NK-92 (cell line): ENCODE results near the gene LRG1.
"Not testable (repeated sequence)": the region's sequence is repeated elsewhere in the genome, so short reads cannot be mapped to it uniquely, and the experiment has no call there.

ENCODE experiments used
- DNase-seq: peaks from one replicate; lab custom pipeline; 2025; ENCODE audit not compliant: unreplicated experiment; lab: John Stamatoyannopoulos, UW

The LRG1 gene

GRCh38 chr19:4576016-4576933, 36.4 kb upstream of the LRG1 start:
- no peak for DNase-seq

DNA sequence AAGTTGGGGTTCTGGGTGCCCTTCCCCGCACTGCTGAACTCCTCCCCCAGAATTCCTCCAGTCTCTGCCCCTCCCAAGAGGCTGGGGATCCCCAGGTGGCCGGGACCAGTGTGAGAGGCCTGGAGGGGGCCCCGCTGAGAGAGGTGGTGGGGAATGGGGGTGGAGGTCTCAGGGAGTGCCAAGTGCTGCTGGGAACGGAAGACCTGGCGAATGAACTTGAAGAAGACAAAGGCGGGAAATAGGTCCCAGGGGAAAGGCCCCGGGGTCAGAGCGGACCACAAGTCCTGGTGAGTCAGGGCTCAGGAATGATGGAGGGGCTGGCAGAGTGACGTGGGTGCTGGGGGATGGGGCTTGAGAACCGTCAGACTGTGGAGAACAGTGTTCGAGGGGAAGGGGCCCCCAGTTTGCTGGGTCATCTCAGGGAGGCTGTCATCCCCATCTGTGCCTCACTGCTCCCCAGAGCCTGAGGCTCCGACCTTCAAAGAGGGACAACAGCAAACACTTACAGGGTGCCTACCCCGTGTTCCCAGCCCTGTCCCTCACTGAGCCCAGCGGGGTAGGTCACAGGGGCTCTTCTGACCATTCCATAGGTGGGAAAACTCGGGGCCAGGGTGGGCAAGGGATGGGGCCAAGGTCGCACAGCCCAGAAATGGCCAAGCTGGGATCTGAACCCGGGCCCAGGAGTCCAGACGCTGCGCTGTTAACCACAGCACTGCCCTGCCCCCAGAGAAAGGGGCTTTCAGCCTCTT, 35.6 kb upstream of the LRG1 start:
- no peak for DNase-seq

DNA sequence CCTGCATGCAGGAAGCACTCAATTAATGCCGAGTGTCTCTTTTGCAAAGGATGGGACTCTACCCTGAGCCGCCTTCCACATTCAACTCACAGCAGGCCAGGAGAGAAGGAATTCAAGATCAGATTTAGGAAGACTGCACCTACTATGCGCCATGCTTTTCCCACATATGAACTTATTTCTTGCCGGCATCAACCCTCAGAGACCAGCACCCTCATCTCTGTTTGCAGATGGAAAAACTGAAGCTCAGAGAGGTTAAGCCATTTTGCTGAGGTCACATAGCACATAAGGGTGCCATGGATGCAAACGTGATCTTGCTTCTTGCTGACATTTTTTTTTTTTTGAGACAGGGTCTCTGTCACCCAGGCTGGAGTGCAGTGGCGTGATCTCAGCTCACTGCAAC, 33.8 kb upstream of the LRG1 start:
- no peak for DNase-seq

DNA sequence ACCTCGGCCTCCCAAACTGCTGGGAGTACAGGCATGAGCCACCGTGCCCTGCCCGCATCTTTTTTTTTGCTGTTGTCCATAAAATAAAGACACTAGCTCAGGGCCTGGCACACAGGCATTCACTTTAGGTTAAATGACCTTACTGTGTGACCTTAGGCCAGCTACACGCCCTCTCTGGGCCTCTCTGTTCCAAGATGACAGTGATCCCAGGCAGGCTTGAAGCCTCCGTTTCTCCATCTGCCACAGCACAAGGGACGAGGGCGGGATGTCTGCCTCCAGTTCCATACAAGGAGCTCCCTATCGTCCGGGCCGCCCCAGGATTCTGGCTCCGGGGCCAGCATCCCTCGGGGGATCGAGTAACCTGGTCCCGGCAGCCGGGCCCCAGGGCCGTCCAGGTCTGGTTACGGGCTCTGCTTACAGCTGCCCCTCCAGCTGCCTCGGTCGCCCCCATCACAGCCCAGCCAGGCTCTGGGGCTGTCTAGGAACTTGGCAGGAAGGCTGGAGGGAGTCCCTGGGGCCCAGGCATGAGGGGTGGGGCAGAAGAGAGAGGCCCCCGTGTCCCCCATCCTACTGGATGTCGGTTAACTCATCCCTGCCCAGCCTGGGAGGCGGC, 31.6 kb upstream of the LRG1 start:
- no peak for DNase-seq

- no peak for DNase-seq
Measured at GRCh38 chr19:4570916-4571304, 31.1 kb upstream of the LRG1 start.

GRCh38 chr19:4570402-4570801, 30.6 kb upstream of the LRG1 start:
- DNase-seq: no peak

DNA sequence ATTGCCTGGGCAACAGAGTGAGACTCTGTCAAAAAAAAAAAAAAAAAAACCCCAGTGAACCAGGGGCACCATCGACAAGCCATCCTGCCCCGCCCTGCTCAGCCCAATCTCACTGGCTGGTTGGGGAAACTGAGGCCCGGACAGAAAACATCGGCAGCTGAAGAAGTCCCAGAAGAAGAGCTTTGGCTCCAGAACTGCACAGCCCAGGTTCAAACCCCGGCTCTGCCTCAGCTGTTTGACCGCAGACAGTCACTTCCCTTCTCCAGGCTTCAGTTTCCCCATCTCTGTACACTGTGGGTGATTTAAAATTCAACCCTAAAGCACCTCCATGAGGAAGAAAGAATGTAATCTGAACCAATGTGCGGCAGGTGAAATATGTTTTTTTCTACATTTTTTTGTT, 29.1 kb upstream of the LRG1 start:
- DNase-seq: no peak

DNA sequence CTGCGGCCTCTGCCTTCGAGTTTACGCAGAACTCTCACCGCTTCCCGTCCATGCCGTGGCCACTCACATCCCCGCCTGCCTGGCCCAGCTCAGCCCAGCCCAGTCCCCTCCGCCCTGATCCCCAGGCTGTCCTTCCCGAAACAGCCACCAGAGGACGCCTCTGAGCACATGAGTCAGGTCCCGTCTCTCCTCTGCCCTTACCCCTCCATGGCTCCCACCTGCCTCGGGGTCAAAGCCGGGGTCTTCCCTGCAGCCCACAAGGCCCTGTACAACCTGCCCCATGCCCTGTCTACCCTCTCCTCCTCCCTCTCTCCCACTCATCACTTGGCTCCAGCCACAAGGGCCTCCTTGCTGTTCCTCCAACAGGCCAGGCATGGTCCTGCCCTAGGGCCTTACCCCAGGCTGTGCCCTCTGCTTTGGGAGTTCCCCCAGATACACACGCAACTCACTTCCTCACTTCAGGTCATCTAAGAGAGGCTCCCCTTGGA, 27.8 kb upstream of the LRG1 start:
- no peak for DNase-seq

DNA sequence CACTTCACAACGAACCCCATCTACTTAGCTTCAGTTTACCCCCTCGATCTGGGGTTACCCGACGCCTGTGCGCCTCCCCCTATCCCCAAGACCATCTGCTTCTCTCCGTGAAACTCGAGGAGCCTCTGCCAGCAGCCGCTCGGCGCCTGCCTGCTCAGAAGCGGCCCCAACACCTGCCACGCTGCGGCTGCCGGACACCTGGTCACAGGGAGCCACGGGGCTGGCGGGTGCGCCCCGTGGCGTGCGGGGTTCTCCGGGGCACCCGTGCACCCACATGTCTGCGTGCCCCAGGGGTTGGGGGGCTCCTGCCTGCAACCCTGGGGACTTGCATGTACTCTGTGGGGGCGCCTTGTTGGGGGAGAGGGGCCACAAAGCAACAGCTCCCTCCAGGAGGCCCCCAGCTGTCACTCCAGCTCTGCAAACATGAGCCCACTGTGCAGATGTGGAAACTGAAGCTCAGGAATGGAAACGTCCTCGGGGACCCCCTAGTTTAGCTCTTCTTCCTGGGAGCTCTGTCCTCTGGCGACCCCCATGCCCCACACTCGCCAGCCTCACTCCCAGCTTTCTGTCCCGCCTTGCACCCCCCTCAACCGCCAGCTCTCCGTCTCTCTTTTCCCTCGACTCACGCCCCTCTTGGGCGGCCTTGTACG, 26.7 kb upstream of the LRG1 start:
- no peak for DNase-seq

GRCh38 chr19:4563562-4563961, 23.7 kb upstream of the LRG1 start:
- DNase-seq: not testable (repeated sequence)

- not testable (repeated sequence) for DNase-seq
Measured at GRCh38 chr19:4562085-4562484, 22.2 kb upstream of the LRG1 start.

- DNase-seq: no peak
Measured at GRCh38 chr19:4559569-4559968, 19.7 kb upstream of the LRG1 start, which contains the start of gene SEMA6B. SEMA6B (minus strand) TSS chr19:4559684; CDS start chr19:4558457, 1,227 bp downstream.

- no peak for DNase-seq
Measured at GRCh38 chr19:4557971-4558941, 18.4 kb upstream of the LRG1 start.

GRCh38 chr19:4557144-4557970, 17.5 kb upstream of the LRG1 start:
- no peak for DNase-seq

DNA sequence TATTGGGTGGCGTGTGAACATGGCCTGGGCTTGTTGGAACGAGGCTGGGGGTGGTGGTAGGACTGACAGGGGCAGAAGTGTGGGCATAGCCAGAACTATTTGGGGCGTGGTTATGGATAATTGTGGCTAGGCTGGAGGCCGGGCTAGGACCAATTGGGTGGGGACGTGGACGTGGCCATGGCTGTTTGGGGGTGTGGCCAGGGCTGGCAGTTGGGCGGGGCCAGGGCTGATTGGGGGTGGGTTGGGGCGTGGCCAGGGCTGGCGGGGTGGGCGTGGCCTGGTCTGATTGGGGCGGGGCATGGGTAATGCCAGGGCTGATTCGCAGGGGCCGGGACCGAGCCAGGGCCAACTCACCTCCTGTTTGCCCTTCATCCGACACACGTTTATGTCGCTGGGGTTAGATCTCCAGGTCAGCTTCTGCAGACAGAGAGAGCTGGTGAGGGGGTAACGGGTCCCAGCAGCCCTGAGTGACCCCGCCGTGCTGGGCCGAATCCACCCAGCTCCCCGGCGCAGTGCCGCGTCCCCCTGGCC, 16.8 kb upstream of the LRG1 start:
- no peak for DNase-seq

GRCh38 chr19:4555657-4556561, 16.1 kb upstream of the LRG1 start:
- no peak for DNase-seq

GRCh38 chr19:4554717-4555116, 14.9 kb upstream of the LRG1 start:
- DNase-seq: no peak

DNA sequence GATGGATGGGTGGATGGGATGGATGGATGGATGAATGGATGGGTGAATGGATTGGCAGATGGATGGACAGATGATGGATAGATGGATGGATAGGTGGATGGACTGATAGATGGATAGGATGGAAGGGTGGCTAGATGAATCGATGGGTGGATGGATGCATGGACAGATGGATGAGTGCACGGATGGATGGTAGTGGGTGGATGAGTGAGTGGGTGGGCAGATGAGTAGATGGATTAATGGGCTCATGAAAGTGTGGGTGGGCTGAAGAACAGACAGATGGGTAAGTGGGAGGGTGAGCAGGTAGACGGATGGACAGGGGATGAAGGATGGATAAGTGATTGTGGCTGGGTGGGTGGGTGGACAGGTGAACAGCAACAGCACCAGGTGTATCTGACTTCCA, 13.9 kb upstream of the LRG1 start:
- no peak for DNase-seq
